GM12873 (cell line): ENCODE results near the gene PACRG.

ENCODE experiments used
- TF ChIP-seq, protein P1 (sequence below): IDR thresholded peaks from 2 replicates; pipeline ENCODE4 v1.5.1; 2012; ENCODE audit warnings: low read depth, mild to moderate bottlenecking, moderate library complexity, low read length, control low read depth; ENCODE audit not compliant: insufficient read depth; ENCODE audit errors: missing control alignments

The PACRG gene

DNA sequence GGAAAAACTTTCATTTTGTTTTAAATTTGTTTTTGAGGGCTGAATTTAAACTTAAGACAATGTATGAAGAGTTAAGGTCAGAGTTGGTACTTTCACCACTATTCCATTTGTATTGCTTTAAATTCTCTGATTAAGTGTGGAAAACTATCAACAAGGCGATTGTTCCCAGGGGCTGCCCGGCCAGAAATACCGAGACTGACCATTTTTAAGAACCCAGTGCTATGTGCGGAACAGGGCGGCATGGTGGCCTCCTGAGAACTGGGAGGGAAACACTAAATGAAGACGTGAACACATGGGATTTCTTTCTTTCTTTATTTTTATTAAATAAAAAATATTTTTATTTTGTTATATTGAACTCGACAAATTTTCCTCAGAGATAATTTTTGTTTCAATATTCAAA, 465.6 kb downstream of the PACRG start:
- TF ChIP-seq, protein P1, sequence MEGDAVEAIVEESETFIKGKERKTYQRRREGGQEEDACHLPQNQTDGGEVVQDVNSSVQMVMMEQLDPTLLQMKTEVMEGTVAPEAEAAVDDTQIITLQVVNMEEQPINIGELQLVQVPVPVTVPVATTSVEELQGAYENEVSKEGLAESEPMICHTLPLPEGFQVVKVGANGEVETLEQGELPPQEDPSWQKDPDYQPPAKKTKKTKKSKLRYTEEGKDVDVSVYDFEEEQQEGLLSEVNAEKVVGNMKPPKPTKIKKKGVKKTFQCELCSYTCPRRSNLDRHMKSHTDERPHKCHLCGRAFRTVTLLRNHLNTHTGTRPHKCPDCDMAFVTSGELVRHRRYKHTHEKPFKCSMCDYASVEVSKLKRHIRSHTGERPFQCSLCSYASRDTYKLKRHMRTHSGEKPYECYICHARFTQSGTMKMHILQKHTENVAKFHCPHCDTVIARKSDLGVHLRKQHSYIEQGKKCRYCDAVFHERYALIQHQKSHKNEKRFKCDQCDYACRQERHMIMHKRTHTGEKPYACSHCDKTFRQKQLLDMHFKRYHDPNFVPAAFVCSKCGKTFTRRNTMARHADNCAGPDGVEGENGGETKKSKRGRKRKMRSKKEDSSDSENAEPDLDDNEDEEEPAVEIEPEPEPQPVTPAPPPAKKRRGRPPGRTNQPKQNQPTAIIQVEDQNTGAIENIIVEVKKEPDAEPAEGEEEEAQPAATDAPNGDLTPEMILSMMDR = no peak

DNA sequence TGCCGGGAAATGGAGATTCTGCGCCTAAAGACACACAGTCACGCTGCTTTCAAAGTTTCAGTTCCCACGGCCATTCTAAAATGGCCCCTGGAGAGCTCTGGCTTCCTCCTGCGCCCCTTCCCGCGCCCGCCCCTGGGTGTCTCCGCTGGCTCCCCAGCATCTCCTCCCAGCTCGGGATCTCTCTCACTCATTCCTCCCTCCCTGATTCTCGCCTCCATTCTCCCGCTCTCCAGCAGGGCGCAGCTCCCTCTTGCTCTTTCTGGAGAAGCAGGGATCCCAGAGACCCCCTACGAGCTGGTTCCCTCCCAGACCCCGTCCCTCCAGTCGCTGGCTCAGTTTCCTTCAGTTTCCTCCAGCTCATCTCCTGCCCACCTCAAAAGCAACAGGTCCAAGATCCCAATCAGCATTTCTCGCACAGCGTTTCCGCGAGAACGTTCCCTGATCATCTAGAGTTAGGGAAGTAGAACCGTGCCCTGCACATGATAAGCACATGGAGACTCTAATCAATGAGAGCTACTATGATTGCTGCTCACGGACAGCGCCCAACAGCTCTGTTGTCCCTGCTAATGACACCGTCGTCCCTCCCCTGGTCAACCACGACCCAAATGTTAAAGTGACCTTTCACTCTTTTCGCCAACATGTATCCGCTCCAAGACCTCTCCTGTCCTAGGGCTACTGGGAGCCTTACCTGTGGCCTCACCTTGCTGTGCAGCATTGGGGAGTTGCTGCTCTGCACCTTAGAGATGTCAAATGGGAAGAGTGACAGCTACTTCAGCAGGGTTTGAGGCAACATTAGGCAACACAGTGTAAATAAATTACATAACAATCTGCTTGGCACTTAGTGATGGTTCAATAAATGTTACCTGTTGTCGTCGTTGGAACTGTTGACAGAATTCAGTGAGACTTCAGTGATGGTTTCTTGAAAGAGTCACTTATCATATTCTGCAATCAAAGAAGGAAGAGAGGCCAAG, 468.2 kb downstream of the PACRG start:
- TF ChIP-seq, protein P1 = no peak

DNA sequence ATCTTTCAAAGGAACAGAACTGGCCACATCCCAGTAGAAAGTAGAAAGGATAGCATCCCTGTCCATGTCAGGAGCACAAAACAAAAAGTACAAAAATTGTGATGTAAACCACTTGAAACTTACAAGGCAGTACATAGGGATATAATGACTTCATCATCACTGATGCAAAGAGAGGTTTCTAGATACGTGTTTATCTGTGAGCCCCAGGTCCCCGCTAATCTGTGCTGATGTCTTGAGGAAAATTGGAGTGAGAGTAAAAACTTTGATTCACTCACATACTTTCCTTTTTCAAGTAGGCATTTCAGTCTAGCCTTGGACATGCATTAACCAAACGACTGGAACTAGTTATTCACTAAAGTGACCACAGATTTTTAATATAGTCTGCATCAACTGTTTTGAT, 470.1 kb downstream of the PACRG start:
- TF ChIP-seq, protein P1 = no peak

DNA sequence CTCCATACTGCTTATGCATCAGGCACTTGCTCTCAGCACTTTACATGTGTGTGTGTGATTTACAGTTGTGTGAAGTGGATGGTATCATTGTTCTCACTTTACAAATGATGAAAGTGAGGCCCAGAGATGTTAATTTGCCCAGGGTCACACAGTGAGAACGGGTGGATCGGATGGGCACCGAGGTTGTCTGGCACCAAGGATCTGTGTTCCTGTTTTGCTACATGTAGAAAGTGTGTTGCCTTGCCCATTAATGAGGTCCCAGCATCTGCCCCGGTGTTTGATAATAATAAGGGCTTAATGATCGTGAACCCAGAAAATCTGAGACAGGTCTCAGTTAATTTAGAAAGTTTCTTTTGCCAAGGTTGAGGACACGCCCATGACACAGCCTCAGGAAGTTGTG, 470.6 kb downstream of the PACRG start:
- TF ChIP-seq, protein P1 = no peak

DNA sequence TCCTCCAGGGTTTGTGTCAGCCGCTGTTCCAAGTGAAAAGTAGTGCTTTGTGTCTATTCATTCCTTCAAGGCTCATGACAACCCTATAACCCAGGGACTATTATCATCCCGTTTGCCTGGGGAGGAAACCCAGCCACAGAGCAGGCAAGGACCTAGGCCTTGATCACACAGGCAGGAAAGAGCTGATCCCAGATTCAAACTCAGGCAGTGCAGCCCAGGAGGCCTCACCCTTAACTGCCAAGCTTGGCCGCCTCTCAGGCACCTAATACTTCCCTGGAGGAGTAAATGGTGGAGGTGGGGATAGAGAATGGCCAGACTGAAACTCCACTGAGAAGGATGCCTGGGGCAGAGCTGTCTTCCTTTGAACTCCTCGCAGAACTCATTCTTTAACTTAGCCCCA, 471.6 kb downstream of the PACRG start:
- TF ChIP-seq, protein P1 = no peak

DNA sequence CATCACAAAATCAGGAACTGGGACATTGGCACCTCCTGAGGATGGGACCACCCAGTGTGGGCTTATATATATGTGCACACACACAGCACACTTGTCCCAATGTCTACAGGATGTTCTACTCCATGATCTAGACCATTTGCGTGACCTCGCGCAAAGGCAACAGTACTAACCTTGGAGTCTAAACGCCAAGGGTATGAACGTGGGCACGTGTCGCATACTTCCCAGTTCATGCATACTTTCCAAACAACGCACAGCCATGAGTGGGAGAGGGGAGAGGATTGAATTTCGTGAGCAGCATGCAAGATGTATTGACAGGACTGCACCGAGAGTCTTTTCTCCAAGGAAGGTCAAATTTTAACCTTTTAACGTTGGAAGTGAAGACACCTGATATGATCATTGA, 472.5 kb downstream of the PACRG start:
- TF ChIP-seq, protein P1 = no peak

DNA sequence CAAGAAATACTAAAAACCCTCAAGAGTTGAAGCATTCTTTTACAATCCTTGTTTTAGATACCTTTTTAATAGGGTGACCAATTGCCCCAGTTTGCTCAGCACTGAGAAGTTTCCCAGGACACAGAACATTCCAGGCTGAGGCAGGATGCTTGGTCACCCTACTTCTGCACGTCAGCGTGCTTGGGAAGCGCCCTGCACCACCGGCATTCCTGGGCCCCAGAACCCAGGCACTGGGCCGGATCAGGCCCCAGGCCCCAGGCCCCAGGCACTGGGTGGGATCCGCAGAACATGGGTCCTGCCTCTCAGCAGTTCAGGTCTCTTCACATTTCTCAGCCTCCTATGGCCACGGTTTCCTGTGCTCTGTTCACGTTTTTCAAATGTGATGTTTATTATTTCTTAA, 472.9 kb downstream of the PACRG start:
- TF ChIP-seq, protein P1 = no peak
